Measurements from ENCODE around the gene MAP3K12. TPM values are rescaled to one million over a fixed set of nuclear protein-coding genes. Genes with fewer than 3 reads are reported as not detected.

Gene MAP3K12
- total and polyA plus RNA-seq, 2 of the 8 experiments (the other 6 are each of a cell fraction or from before 2014, with no cell fraction given): 23.4 to 42.7 TPM

DNA sequence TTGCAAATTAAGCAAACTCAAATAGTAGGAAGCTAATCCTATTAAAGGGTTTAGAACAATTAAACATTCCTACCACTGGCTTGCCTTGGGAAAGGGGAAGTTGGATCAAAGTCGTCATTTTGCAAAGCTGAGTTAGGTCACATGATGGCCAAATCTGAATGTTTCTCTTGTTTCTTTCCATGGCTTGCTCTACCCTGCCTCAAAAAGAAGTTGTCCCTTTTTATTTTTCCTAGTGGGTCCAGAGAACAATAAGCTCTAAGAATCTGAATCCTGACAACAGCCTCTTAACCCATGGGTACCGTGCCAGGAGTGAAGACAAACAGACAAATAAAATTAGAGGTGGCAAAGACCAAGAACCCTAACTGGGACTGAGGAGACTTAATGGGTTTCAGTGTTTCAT lies 34.2 kb upstream of the MAP3K12 start:
- H2BK120ac ChIP-seq (replicated peaks; ENCODE audit: low read depth, low read length): no peak overlapping the region
- H3K79me1 ChIP-seq (ENCODE audit: low read depth, low read length): no peaks in the 10 kb centered on the region
- H2BK5ac ChIP-seq (ENCODE audit: low read depth, low read length): no peak overlapping the region
- H3K4me2 ChIP-seq (ENCODE audit: insufficient read depth in 1 of 2, low read depth in 2 of 2, low read length in 2 of 2): no peak overlapping the region
- H3K23ac ChIP-seq (ENCODE audit: insufficient read length): no peak overlapping the region
- H3K18ac ChIP-seq (ENCODE audit: extremely low read depth, low read length): no peak overlapping the region
- no peaks in the 10 kb centered on the region for H3K9me3 ChIP-seq (ENCODE audit: insufficient read depth in 2 of 2, low read depth in 1 of 2, low read length in 1 of 2)
- H3K14ac ChIP-seq (ENCODE audit: insufficient read length): no peak overlapping the region
- no peaks in the 10 kb centered on the region for H3K79me2 ChIP-seq (ENCODE audit: control insufficient read depth in 1 of 2, insufficient read depth in 2 of 2, low read length in 2 of 2)
- H3K36me3 ChIP-seq (ENCODE audit: control insufficient read depth in 2 of 4, insufficient read depth in 4 of 4, low read length in 3 of 4): peaks cover 2 to 19% (median 9%) of the 10 kb centered on the region in 4 experiments
- H4K91ac ChIP-seq (replicated peaks; ENCODE audit: insufficient read length, low read length): no peak overlapping the region
- H2BK15ac ChIP-seq (ENCODE audit: low read length): no peak overlapping the region
- POLR2A ChIA-PET (ENCODE audit: partially characterized antibody): no interaction called here
- DNase-seq (ENCODE audit: low read depth in 1 of 2, low spot score in 2 of 2): no peak
- H2BK12ac ChIP-seq (ENCODE audit: low read depth, low read length): no peak overlapping the region
- H2AK5ac ChIP-seq (ENCODE audit: low read depth, low read length): no peak overlapping the region
- no peaks in the 10 kb centered on the region for H3K23me2 ChIP-seq (ENCODE audit: low read depth, low read length)
- no peak overlapping the region for H2AFZ ChIP-seq (ENCODE audit: low read length)
- H3K27me3 ChIP-seq (replicated peaks in 1 of 4; ENCODE audit: control insufficient read depth in 3 of 4, extremely low read depth in 1 of 4, insufficient read depth in 3 of 4, low read length in 3 of 4): no peaks in the 10 kb centered on the region
- no peaks in the 10 kb centered on the region for H4K20me1 ChIP-seq (replicated peaks in 1 of 2; ENCODE audit: control insufficient read depth in 1 of 2, insufficient read depth in 2 of 2, low read length in 2 of 2)
- FAIRE-seq: no peak
- H3K4me3 ChIP-seq (ENCODE audit: extremely low read depth in 1 of 4, insufficient read depth in 2 of 4, low read depth in 3 of 4, low read length in 4 of 4): no peak overlapping the region
- no peak overlapping the region for H2BK20ac ChIP-seq (ENCODE audit: low read length)
- H3K4me1 ChIP-seq (replicated peaks in 1 of 4; ENCODE audit: control insufficient read depth in 3 of 4, insufficient read depth in 4 of 4, low read length in 3 of 4): no peaks in the 10 kb centered on the region
- no peak overlapping the region for H3K4ac ChIP-seq (replicated peaks; ENCODE audit: insufficient read length, low read depth, low read length)
- no peak overlapping the region for H4K8ac ChIP-seq (ENCODE audit: extremely low read depth, insufficient read depth, low read length)
- WGBS, 2 experiments (ENCODE audit: extremely low coverage in 1 of 2, insufficient coverage in 1 of 2, insufficient read length in 1 of 2, insufficient replicate concordance in 2 of 2, low coverage in 1 of 2, low lambda C conversion rate in 2 of 2, missing lambda C conversion rate in 1 of 2): 85% methylated on average over 2 of the region's 2 CpGs; no CpG with 5 or more reads in 1 of the 2 experiments
- CTCF ChIA-PET (ENCODE audit: partially characterized antibody): interaction anchor here (0.6 to 2.1 kb wide), 3 partner anchors 9 to 143 kb away, joined by 3 to 7 read pairs (median 4); partner anchors contain the start of gene ATP5MC2
- no peak overlapping the region for H3K9ac ChIP-seq (replicated peaks in 1 of 4; ENCODE audit: extremely low read depth in 1 of 4, low read depth in 3 of 4, low read length in 3 of 4)
- H3K56ac ChIP-seq (replicated peaks; ENCODE audit: insufficient read length, low read depth, low read length): no peak overlapping the region
- H3K27ac ChIP-seq (ENCODE audit: low read depth, low read length): no peak overlapping the region
- no peak overlapping the region for H4K5ac ChIP-seq (ENCODE audit: insufficient read length, low read depth, low read length)
- no peak for TF ChIP-seq RBBP5 (IDR thresholded peaks at IDR 0.05; ENCODE audit: borderline replicate concordance, low read depth, low read length)
- TF ChIP-seq RFX5 (IDR thresholded peaks at IDR 0.05; ENCODE audit: borderline replicate concordance, low read depth, low read length): no peak
- TF ChIP-seq YY1 (IDR thresholded peaks at IDR 0.05; ENCODE audit: low read depth, low read length): no peak
- no peak for TF ChIP-seq NRF1 (IDR thresholded peaks at IDR 0.05; ENCODE audit: low read depth, low read length)
- no peak for TF ChIP-seq NANOG (IDR thresholded peaks at IDR 0.05; ENCODE audit: insufficient read depth, low read depth, low read length, poor library complexity, severe bottlenecking)
- no peak for TF ChIP-seq RAD21 (IDR thresholded peaks at IDR 0.05 in 1 of 2, conservative IDR thresholded peaks at IDR 0.05 in 1 of 2; ENCODE audit: low read depth in 2 of 2, low read length in 2 of 2)
- TF ChIP-seq SP1 (IDR thresholded peaks at IDR 0.05; ENCODE audit: low read depth, low read length): no peak
- TF ChIP-seq, protein P1, sequence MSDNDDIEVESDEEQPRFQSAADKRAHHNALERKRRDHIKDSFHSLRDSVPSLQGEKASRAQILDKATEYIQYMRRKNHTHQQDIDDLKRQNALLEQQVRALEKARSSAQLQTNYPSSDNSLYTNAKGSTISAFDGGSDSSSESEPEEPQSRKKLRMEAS (IDR thresholded peaks at IDR 0.05): no peak
- TF ChIP-seq CBX8 (IDR thresholded peaks at IDR 0.05; ENCODE audit: borderline replicate concordance, low read depth, low read length): no peak
- TF ChIP-seq TCF12 (IDR thresholded peaks at IDR 0.05; ENCODE audit: low read depth, low read length): no peak
- no peak for TF ChIP-seq GTF2F1 (IDR thresholded peaks at IDR 0.05; ENCODE audit: borderline replicate concordance, low read depth, low read length)
- TF ChIP-seq SUZ12 (IDR thresholded peaks at IDR 0.05; ENCODE audit: low read length): no peak
- TF ChIP-seq SIN3A (conservative IDR thresholded peaks at IDR 0.05 in 1 of 2, IDR thresholded peaks at IDR 0.05 in 1 of 2; ENCODE audit: low read depth in 1 of 2, low read length in 2 of 2): no peak
- TF ChIP-seq CEBPB (IDR thresholded peaks at IDR 0.05; ENCODE audit: low read depth, low read length): no peak
